Activated CD4-positive, alpha-beta T cell treated with anti-CD3 and anti-CD28 coated beads, Interleukin-2, amount 50 U/mL, for 48 hours (primary cell): Measurements from ENCODE around the gene RREB1.

Source experiments
- DNase-seq, 2 experiments: peaks; one replicate each; pipeline ENCODE4 v3.0.0-alpha.2; 2020

The RREB1 gene

GRCh38 chr6:7107578-7108195 lies at the start of gene RREB1:
Gene RREB1 (plus strand): TSS chr6:7107961. CDS start chr6:7181912, 73,951 bp downstream.
- peak; percentile 63 to 71 for DNase-seq

DNA sequence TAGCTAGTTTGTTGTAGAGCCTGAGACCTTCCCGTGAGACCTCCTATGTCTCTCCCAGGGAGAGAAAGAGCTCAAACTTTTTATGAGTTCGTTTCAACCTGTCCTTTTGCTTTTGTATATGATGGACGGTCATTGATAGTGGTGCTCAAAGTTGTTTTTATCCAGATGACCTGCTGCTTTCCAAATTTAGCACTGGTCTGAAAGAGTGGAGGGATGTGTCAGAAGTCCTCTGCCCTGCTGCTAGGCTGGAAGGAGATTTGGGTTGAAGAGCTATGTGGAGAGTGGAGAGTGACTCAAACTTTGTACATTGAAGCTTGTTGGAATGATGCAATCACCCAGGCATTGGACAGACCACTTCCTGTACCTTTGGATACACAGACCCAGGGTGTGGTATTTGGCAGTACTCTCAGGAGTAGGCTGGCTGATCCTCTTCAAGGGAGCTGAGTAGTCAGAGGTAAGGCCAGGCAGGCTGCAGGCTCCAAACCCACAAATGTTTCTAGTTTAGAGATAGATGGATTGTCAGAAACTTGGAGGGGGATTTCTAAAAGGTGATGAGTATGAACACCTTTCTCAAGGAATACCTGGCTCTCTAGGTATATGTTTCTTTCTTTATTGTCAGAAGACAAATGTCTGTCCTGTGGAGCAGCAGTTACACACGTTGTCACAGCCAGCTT lies 49.4 kb upstream of the RREB1 start:
- DNase-seq: peak in 1 of 2 experiments; percentile 14

DNA sequence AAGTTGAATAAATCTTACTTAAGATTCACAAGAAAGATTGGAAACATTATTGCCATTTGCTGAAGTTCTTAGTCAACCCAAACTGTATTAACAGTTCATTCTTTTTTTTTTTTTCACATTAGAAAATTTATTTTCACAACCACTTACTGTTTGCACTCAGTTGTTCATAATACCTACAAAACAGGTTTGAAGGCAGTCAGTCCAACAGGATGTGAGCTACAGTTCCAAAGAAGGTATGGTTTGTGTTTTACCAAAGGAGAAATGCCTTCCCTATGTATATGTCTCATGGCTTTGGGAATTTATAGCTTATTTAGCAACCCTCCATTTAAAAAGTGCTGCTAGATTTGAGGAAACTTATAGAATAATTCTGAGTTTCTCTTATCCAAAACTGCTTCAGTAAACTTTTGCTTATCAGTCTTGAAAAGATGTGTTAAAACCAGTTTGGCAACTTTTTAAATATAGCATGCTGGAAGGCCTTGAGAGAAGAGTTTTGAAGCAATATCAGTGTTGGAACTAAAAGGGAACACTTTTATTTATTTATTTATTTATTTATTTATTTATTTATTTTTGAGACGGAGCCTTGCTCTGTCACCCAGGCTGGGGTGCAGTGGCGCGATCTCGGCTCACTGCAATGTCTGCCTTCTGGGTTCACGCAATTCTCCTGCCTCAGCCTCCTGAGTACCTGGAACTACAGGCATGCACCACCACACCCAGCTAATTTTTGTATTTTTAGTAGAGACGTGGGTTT lies 46.8 kb upstream of the RREB1 start:
- DNase-seq: no peak

GRCh38 chr6:7062451-7063162 lies 45.2 kb upstream of the RREB1 start:
- DNase-seq: no peak

DNA sequence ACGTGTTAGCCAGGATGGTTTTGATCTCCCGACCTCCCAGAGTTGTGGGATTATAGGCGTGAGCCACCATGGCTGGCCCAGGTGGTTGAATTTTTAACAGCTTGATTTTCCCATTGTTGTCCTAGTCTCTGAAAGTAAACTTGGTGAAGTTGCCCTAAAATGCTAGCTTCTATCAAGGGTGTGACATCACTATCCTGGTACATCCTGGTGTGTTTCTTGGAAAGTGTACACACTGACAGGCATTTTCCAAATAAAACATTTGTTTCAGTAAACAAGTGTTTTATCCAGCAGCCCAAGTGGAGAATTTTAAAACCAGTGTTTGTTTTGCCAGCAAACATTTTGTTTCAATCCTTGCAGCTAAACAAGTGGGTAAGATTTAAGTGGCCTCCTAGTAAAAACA lies 40.5 kb upstream of the RREB1 start:
- DNase-seq: no peak

GRCh38 chr6:7071405-7071804 lies 36.4 kb upstream of the RREB1 start:
- no peak for DNase-seq

DNA sequence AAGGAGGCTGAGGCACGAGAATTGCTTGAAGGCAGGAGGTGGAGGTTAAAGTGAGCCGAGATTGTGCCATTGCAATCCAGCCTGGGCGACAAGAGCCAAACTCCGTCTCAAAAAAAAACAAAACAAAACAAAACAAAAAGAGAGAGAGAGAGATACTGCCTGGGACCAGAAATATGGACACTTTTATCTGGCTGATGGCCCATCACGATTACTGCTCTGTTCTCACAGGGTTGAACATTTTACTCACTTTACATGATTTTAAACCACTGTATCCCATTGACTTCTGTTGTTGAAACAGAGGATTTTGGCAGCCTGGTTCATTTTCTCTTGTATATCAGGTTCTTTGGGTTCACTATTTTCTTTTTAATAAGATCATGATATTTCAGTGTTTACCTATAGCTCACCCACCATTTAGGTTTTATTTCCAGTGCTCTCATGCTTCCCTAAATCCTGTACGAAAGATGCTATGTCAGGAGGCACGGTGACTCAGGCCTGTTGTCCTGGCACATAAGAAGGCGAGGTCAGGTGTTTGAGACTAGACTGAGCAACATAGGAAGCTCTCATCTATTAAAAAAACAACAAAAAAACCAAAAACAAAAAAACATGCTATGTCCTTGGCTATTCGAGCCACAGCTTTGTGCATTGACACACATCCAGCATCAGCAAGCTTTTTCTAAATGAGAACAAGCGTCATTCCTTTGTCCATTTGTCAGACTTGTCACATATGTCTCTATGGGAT lies 34.5 kb upstream of the RREB1 start:
- DNase-seq: no peak

- peak; percentile 69 to 79 for DNase-seq
These were observed 33.8 kb upstream of the RREB1 start for GRCh38 chr6:7073821-7074525.

GRCh38 chr6:7074870-7075269 lies 32.9 kb upstream of the RREB1 start:
- no peak for DNase-seq

DNA sequence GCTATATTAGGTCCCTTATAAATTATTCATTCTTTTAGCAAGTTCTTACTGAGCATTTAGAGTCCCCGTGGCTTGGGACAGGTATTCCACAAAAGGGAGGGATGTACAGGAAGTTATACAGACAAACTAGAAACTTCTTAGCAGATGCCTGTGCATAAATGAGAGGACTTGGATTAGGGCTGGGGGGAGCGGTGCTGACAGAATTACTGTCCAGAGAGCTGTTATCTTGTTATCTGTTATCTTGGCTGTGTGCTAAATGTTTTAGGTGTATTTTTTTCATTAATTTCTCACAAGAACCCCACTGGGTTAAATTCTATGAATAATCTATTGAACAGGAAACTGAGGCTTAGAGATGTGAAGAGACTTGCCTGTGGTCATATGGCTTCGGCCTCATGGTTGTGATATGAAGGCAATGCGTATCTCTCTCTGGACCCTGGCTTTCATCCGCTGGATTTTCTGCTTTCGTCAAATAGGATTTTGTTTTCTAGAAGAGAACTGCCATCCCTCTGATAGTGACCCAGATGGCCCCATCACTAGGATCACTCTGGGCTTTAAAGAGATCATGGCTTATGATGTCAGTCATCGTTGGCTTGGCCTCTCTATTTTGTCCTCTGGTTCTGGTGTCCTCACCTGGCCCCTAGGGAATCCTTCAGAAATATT lies 32.3 kb upstream of the RREB1 start:
- DNase-seq: no peak

GRCh38 chr6:7077856-7078255 lies 29.9 kb upstream of the RREB1 start:
- no peak for DNase-seq

DNA sequence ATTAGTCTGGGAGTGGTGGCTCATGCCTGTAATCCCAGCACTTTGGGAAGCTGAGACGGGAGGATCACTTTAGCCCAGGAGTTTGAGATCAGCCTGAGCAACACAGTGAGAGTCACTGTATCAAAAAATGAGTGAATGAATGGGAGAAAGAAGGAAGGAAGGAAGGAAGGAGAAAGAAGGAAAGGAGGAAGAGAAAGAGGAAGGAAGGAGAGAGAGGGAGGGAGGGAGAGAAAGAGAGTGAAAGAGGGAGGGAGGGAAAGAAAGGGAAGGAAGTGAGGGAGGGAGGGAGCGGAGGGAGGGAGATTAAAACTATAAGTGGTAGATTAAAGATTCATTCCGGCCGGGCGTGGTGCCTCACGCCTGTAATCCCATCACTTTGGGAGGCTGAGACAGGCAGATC lies 28.9 kb upstream of the RREB1 start:
- DNase-seq: no peak

DNA sequence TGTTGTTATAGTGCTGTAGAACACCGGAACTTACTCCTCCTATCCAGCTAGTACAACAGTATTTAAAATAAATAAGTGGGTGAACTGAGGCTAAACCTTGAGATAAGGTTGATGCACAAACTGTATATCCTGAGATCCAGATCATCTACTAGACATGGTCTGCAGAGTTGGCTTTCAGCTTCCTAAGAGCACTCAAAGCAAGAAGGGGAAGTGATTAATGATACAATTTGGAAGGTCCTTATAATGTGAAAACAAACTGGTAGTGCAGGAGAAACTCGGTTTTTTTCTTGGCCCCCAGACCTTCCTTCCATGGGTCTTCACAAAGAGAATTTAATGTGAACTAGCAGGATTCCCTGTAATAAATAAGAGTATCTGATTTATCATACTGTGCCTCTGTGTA lies 27.4 kb upstream of the RREB1 start:
- DNase-seq: no peak

DNA sequence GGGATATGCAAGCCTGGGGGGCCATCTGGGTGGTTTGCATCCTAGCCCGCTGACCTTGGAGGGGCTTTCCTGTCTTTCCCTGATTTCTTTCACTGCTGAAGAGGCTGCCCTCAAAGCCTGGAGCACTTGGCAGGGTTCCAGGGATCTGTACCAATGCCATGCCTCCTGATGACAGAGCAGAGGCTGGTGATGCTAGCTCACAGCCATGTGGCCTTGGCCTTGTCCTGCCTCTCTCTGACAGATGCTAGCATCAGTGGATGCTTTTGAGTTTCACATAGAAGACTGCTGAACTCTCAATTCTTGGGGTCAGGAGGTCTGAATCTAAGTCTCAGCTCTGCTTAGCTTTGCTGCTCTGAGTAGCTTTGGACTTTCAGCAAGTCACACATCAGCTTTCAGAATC lies 21.9 kb upstream of the RREB1 start:
- no peak for DNase-seq

DNA sequence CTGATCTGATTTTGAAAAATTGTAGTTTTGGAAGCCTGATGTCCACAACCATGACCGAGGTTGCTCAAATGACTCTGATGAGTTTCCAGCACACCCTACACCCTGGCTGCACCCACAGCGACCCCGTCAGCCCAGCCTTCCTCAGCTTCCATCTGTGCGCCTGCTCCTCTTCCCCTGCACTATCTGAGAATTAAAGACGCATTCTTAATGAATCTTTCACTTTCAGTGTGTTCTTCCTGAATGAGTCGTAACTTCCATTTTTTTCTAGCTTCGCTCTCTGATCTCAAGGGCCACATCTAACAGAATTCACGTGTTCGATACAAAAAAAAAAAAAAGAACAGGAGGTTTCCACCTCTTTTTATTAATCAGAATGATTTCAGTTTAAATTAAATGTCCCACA lies 21.3 kb upstream of the RREB1 start:
- peak; percentile 32 to 44 for DNase-seq

GRCh38 chr6:7087066-7087465 lies 20.7 kb upstream of the RREB1 start:
- DNase-seq: no peak

DNA sequence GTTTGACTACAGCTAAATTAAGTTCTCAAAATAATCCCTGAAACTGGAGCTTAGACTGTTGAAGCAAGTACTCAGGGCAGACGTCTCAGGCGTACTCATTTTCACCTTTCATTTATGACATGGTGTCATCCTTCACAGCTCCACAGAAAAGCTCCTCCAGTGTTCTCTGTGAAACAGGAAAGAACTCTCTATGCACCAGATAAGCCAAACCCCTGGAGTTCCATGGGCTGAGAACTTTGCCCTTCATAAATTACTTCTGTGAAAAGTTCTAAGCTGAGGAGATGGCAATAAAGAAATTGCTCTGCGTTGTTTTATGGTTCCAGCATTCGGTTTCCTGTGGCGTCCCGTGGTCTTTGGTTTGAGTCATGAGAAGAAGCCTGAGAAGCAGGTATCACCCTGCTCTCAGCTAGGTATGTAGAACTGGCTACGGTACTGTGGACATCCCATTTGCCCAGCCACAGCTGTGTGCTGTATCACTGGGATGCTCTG lies 20.2 kb upstream of the RREB1 start:
- DNase-seq: peak; percentile 31 to 52

DNA sequence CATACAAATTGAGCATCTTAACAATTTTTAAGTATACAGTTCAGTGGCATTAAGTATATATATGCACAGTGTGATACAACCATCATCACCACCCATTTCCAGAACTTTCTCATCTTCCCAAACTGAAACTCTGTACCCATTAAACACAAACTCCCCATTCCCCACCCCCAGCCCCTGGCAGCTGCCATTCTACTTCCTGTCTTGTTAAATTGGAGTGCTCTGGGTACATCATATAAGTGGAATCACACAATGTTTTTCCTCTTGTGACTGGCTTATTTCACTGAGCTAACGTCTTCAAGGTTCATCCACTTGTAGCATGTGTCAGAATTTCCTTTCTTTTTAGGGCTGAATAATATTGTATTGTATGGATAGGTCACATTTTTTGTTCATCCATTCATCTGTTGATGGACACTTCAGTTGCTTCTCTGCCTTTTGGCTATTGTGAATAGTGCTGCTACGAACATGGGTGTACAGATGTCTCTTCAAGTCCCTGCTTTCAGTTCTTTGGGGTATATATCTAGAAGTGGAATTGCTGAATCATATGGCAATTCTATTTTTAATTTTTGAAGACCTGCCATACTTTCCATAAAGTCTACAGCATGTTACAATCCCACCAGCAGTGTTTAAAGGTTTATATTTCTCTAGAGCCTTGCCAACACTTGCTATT lies 19.6 kb upstream of the RREB1 start:
- DNase-seq: peak in 1 of 2 experiments; percentile 23

- no peak for DNase-seq
These were observed 8.8 kb upstream of the RREB1 start for GRCh38 chr6:7098993-7099392.

- DNase-seq: no peak
These were observed 7.5 kb upstream of the RREB1 start for GRCh38 chr6:7100072-7100752.
